ENCODE data around the gene MAP2. TPM values are rescaled to one million over a fixed set of nuclear protein-coding genes. Genes with fewer than 3 reads are reported as not detected.
"Not testable (repeated sequence)": the region's sequence is repeated elsewhere in the genome, so short reads cannot be mapped to it uniquely, and the experiment has no call there.

Gene MAP2
- total RNA-seq, 1 donor from 2014 or later: 0.05 TPM

DNA sequence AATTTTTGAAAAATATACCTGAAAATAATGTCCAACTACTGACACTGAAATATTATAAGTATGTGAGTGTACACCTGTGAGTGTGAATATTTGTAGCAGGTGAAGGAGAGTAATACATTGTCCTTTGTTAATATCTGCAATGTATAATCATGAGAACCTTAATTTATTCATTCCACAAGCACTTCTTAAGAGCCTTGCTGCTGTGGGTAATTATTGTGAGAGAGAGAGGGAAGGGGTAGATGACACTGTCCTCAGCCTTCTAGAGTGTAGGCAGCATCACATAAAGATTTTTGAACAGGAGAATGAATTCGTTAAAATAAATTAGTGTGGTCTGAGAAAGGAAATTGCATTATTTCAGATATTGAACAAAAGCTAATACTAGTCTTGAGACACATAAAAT, 157.2 kb downstream of the MAP2 start:
- intact Hi-C loops (cut with micrococcal nuclease): no loop called here

DNA sequence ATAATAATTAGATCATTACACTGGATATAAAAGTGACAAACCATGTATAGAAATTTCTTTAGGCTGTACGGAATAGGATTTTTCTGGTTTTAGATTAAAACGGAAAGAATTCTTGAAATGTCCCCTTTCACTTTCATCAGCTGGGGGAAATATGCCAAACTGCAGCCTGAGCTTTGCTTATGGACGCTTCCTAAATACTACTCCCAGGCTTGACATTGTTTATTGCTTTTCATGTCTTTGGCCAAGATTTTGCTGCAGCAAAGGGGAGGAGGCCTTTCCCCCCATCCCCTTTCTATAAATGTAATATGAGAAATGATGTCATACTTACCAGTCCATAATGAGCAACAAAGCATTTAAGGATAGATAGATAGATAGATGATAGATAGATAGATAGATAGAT, 158.4 kb downstream of the MAP2 start:
- intact Hi-C loops (cut with micrococcal nuclease): no loop called here

DNA sequence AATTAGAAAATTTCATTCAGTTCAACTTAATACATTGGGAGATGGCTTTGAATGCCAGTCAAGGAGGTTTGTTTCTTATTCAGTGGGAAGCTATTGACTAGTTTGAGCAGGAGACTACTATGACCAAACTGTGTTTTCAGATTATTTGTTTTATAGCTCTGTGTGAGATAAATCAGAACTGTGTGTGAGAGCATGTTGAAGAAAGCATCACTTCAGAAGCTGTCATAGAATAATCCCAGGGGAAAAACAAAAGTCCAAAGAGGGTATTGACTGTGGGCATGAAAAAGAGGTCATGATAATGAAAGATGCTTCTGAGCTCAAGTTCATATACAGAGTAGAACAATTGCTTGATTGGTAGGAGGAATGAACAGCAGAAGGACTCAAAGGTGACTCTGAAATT, 160.6 kb downstream of the MAP2 start:
- intact Hi-C loops (cut with micrococcal nuclease): no loop called here

DNA sequence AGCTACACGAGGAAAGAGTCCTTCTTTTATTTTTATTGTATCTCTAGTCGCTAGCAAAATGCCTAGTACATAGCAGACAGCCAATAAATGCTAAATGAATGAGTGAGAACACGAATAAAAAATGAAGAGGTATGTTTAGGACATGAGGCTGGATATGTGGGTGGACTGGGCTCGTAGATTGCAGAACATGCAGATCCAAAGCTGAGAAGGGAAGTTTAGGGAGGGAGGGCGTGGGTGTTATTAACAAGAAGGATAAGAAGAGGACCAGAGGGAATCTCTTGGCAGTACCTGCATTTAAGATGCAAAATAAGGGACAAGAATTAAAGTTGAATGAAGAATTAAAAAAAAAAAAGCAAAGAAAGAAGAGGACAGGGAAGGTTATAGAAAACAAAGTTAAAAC, 161.1 kb downstream of the MAP2 start:
- intact Hi-C loops (cut with micrococcal nuclease): no loop called here

DNA sequence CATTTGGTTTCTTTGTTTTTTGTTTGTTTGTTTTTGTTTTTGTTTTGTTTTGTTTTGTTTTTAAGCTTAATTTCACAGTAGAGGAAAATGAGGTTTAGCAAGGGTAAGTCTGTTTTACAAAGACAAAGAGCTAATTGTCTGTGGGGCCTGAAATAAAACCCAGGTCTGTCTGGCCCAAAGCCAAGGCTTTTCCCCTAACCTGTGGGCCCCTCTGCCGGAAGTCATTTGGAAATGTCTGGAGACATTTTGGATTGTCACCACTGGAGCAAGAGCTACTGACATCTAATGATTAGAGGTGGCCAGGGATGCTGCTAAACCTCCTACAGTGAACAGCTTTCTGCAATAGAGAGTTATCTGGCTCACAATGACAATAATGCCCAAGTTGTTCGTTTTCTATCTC, 167.2 kb downstream of the MAP2 start:
- intact Hi-C loops (cut with micrococcal nuclease): no loop called here

DNA sequence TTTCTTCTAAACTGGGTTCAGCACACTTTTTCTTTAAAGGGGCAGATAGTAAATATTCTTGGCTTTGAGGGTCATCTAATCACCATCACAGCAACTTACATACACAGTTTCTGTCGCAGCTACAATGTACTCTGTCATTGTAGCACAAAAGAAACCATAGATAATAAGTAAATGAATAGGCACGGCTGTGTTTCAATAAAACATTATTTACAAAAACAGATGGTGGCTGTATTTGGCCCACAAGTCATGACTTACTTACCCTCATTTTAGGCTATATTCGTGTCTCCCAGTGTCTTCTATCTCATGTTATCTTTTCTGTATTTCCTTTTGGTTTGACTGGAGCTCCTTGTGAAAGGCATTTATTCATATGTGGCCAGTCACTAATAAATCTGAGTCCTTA, 168.3 kb downstream of the MAP2 start:
- intact Hi-C loops (cut with micrococcal nuclease): no loop called here

DNA sequence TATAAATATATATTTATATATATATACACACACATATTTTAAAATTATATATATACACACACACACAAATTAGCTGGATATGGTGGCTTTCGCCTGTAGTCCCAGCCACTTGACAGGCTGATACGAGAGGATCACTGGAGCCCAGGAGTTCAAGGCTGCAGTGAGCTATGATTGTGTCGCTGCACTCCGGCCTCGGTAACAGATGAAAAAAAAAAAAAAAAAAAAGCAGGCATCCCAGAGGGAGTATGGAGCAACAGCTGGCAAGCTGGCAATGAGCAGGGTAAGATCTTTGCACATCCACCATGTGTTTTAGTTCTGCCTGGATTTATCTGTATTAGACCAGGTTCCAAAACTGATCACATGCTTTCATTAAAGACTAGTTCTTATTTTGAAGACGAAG, 170.1 kb downstream of the MAP2 start:
- intact Hi-C loops (cut with micrococcal nuclease): no loop called here

DNA sequence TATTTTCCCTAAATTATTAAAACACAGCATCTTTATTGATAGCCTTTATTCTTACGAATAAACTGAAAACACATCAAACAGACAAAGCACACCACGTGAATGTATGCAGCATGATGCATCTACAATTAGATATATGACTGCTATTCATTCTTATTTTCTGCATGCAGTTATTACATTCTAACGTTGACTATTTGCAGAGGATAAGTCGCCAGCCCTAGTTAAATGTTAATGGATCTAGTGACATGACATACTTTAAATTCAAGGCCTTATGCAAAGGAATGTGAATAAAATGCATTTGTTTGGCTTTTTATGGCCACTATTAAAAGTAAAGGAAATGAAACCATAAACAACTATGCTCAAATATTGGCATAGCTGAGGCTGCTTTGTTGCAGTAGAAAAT, 172.4 kb downstream of the MAP2 start:
- intact Hi-C loops (cut with micrococcal nuclease): no loop called here

DNA sequence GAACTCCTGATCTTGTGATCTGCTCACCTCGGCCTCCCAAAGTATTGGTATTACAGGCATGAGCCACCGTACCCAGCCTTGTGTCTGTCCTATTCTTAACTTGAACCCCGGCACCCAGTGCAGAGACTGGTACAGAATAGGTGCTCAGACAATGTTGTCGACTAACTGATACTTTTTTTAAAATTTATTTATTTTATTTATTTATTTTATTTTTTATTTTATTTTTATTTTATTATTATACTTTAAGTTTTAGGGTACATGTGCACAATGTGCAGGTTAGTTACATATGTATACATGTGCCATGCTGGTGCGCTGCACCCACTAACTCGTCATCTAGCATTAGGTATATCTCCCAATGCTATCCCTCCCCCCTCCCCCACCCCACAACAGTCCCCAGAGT, 174.4 kb downstream of the MAP2 start:
- intact Hi-C loops (cut with micrococcal nuclease): not testable (repeated sequence)

DNA sequence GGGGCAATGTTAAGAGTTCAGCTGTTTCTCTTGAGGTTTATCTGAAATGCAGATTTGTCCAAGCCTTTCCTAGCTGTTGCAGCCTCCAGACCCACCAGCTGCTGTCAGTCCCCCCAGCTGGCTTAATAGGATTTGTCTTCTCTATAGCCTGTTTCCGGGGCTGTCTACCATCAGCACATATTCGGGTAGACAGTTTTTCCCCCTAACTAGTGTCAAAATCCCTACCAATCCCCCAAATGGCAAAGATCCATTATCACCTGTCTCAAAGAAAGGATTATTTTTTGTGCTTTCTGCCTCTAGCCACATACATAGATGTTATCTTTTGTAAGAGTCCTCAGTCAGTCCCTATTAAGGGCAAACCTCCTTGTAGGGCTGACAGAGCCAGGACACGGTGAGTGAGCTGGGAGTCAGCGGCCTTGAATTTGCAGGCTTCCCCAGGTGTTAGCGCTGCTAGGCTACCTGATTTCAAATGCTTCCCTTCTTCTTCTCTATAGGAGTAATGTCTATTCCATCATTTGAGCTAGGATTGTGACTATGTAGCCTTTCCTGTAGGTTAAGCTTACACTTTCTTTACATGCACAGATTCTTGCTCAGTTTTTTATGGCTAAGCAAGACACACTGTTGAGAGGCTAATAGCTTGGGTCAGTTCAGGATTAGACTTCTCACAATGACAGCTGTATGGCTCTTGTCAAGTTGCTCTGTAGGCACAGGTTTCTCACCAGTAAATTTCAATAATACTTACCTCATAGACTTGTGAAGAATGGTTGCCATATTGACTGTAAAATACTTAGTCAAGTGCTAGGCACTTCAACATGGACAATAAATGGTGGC, 176.7 kb downstream of the MAP2 start:
- intact Hi-C loops (cut with micrococcal nuclease): no loop called here

DNA sequence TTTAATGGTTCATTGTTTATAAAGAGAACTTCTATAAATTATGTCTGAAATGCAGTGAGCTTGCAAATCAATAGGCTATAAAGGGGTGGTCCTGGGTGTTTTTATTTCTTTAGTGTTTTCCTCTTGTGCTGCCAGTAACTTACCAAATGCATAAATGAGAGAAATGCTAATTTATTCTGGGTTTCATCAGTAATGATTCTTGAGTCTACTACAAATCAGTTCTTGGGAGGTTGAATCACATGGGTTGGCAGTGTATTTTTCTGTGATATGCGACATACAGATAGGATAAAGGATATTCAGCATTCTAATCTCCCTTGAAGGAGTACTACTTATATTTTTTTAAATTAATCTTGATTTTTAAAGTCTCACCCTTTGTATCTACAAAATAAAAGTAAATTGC, 177.7 kb downstream of the MAP2 start:
- intact Hi-C loops (cut with micrococcal nuclease): no loop called here

DNA sequence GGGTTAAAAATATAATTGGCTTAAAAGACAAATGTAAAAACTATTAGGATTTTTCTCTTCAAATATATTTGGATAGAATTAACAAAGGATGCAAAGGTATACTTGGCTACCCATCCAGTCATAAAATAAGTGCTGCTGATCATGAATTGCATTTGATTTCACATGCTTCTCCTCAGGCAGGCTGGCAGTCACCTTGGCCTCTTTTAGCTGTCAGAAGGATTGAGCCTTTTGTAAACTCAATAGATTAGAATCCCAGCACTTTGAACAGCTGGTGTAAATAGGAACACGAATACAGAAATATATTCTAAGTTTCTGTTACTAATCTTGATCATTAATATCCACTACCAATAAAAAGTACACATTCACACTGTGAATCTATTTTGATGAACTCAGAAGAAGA, 178.4 kb downstream of the MAP2 start:
- intact Hi-C loops (cut with micrococcal nuclease): no loop called here

DNA sequence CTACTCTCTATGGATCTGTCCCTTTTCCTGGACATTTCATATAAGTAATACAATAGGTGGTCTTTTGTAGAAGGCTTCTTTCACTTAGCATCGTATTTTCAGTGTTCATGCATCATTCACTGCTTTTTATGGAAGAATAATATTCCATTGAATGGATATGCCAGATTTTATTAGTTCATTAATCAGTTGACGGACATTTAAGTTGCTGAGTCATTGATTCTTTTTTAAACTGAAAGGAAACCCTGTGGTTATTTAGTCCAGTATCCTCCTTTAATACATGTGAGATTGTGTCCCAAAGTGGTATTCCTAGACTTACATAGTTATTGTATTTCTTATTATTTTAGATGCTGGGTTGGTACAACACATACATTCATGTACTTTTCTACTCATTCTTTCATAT, 185.7 kb downstream of the MAP2 start:
- intact Hi-C loops (cut with micrococcal nuclease): no loop called here

DNA sequence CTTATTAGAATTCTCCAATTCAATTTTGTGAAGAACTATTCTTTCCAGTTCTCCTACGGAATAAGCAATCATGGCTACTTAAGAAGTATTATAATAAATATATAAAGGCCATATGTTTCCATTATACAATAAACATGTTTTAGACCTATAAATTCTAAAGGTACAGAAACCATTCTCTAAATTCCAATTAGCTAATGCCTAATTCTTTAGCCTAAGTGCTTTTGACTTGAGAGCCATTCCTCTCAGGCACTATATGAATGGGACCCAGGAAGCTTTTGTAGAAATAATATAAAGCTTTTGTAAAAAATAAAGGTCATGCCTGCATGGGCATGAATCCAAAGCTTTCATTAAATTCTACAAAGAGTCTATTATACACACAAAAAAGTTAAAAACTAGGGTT, 186.8 kb downstream of the MAP2 start:
- intact Hi-C loops (cut with micrococcal nuclease): no loop called here

DNA sequence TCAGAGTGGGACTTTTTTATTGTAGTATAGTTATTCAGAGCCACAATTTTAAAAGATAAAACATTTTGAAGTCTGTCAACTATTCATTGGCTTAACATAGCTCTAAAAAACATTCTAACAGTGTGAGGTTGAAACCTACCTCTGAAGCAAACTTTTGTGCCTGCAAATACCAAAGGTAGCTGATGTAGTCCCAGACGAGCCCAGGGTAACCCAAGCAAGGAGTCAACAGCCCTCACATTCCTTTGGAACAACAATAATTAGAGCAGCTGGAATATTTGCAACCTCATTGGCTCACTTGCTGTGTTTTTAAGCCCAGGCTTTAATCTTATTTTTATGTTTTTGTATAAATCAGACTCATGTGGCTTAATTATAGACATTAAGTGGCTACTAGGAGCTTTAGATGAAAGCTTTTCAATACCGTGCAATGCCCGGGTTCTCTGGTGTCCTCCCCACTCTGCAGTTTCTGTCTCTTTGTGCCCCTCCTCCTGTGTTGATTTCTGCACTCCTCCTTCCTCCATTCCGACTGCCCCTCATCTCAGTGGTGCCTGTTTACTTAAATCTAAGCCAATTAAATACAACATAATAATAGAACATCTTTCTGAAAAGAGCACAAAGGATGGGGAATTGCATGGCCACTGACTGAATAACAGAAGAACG, 189.9 kb downstream of the MAP2 start:
- intact Hi-C loops (cut with micrococcal nuclease): no loop called here

DNA sequence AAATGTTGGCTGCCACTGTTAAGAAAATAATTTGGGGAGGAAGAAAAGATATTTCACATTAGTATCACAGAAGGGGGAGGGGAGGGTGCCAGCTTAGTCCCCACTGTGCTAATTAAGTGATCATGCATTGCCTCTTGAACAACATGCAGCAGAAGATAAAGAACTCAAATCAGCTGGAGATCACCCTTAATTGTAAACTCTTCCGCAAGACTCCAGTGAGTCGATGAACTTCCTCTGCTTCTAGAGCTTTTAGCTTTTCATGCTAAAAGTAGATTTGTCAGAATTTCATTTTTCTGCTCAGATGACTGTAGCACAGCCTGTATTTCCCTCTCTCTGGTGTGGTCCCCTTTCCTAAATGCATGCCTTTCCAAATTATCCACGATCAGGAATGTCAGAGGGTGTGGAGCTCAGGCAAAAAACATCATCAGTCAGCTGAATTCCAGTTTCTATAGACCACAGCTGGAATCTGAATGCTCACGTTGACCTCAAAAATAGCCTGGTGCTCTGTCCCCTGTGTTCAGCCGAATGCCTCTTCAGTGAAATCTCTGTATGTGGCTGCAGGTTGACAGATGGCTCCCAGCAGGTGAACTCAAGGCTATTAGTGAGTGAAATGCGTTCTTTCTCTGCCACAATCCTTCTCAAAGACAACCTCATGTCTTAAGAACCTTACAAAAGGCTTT, 191.0 kb downstream of the MAP2 start:
- intact Hi-C loops (cut with micrococcal nuclease): no loop called here

DNA sequence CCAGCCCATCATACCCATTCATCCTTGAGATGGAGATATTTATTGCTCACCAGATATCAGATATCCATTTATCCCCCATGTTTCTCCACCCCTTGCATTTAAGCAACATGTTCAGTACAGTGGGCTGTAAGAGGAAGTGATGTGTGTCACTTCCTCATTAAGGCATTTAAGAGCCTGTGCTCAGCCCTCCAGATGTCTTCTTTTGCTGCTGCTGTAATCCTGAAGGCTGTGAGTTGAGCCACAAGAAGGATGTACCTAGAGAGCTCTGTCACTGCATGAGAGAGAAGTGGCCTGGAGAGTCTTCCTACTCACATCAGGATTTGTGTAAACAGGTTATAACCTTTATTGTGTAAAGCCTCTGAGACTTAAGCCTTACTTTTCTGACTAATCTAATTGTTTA, 195.9 kb downstream of the MAP2 start:
- intact Hi-C loops (cut with micrococcal nuclease): no loop called here

DNA sequence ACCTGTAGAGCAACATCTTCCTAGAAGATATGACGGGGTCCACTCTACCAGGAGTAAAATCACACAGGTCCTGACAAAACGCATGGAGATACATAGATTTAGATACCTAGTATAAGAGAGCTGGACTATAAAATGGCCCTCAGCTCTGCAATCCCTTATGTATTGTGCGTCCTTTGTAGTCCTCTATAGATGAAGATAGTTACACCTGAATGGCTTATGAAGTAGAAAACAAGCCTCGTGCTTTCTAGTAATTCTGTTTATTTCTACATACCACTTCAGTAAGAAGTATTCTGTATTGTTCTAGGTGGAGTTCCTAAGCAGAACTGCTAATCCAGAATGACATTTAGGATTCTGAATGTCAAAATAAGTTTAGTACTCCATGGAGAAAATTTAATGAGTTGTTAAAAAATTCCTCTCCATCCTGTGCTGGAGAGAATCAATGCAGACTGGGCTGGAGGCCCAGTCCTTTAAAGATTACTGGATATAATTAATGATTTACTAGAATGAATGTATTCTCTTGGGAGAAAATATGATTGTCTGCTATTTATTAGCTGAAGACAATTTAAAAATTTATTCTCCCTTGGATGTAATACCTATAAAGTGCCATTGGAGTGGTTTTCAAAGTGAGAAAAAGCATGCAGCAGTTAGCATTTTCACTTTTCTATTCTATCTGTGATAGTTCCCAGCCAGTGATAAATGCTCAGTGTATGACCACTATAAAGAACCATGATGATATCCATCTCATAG, 200.5 kb downstream of the MAP2 start:
- intact Hi-C loops (cut with micrococcal nuclease): no loop called here

DNA sequence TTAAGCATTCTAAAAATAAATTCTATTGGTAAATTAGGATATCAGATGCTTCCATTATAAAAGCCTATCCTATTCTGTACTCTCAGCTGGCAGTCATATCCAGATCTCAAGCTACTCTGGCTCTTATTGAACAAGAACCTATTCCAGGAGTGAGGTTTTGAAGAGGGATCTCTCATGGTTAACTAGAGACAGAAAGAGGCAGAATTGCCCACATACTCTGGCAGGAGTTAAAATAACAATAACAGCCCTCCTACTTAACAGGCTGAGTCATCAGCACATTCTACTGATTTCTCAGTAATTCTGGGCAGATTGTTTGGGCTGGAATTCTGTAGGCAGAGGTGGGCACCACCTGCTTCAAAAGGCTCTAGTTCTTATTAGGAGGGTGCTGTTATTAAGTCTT, 205.8 kb downstream of the MAP2 start:
- intact Hi-C loops (cut with micrococcal nuclease): no loop called here

DNA sequence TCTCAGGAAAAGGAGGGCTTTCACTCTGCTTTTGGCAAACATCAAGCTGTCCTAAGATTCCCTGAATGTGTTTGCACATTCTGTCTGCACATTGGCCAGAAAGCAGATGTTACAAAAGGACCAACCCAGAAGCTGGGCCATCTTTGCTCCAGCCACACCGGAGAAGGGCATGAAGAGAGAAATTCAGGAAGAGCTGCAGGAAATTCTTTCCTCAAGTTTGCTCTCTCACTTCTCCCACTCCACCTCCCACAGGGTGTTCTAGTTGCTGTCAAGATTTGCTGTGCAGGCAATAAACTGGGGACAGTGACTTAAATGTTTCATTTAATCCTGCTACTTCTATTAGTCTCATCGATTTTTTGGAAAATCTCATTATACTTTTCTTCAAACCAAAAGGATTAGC, 210.1 kb downstream of the MAP2 start:
- intact Hi-C loops (cut with micrococcal nuclease): no loop called here

DNA sequence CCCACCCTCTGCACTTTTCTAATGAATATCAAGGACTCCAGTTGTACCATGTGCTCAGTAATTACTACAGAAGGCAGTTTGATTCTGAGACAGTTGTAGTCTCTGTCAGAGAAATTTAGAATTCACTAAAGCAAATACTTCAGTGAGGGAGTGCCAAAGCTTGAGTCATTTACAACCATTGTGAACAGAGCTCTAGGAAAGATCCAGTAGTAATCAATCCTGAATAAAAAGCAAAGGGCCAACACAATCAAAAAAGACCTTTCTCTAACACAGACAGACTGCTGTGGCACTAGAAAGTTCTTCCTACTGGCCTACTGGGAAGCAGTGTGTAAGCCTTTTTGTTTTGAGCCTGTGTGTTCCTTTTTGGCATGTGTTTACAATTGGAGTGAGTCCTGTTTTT, 212.2 kb downstream of the MAP2 start:
- intact Hi-C loops (cut with micrococcal nuclease): no loop called here

DNA sequence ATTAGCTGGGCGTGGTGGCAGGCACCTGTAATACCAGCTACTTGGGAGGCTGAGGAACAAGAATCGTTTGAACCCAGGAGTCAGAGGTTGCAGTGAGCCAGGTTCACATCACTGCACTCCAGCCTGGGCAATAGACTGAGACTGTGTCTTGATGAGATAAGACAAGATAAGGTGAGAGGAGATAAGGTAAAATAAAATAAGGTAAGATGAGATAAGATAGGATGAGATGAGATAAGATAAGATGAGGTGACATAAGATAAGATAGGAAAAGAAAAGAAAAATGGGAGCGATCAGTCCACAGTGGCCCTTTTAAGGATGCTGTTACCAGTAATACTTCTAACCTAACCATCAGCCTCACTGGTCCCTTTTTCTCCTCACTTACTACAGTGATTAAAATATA, 213.4 kb downstream of the MAP2 start:
- intact Hi-C loops (cut with micrococcal nuclease): no loop called here

All from T-helper 2 cell treated with Interferon-gamma antibody and Interleukin-4, amounts not matched to agents 100 ng/mL and 5 ng/mL, for 36 hours (primary cell).